ENCODE results near the gene ANP32A.

DNA sequence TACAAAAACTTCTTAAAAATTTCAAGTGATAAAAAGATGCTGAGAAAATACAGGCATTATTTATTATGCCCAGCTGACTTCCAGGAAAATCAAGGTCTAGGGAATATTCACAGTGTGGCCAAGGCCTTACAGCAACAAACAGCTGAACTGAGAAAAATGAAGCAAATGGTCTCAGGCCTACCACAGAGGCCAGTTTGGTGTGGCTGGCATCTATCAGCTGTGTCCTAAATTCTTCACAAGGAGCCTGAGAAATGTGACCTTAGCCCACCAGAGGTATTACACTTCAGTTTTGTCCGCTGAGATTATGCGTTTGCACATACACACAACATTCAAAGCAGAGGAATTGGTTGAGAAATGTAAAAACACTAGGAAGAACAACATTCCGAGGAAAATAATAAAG lies 77.4 kb downstream of the ANP32A start:
- TF ChIP-seq EP300 (IDR thresholded peaks at IDR 0.05) (no peak), POLR2AphosphoS5 (IDR thresholded peaks at IDR 0.05) (no peak)
- TF ChIP-seq, protein P1, sequence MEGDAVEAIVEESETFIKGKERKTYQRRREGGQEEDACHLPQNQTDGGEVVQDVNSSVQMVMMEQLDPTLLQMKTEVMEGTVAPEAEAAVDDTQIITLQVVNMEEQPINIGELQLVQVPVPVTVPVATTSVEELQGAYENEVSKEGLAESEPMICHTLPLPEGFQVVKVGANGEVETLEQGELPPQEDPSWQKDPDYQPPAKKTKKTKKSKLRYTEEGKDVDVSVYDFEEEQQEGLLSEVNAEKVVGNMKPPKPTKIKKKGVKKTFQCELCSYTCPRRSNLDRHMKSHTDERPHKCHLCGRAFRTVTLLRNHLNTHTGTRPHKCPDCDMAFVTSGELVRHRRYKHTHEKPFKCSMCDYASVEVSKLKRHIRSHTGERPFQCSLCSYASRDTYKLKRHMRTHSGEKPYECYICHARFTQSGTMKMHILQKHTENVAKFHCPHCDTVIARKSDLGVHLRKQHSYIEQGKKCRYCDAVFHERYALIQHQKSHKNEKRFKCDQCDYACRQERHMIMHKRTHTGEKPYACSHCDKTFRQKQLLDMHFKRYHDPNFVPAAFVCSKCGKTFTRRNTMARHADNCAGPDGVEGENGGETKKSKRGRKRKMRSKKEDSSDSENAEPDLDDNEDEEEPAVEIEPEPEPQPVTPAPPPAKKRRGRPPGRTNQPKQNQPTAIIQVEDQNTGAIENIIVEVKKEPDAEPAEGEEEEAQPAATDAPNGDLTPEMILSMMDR (IDR thresholded peaks at IDR 0.05) = no peak
